HepG2 (cell line): ENCODE data around the gene CTXN1. TPM values are rescaled to one million over a fixed set of nuclear protein-coding genes. Genes with fewer than 3 reads are reported as not detected.
A peak's percentile ranks its signal among the peaks of the same experiment; 100 is the strongest.

Experiments
- ATF4 ChIP-seq, 2 experiments: fragments of 450-650 bp in 1 of 2; sonication (generic) in 1 of 2; formaldehyde crosslinking; IDR thresholded peaks; 2 replicates each; pipeline versions ENCODE4 v1.5.0 to v1.8.0; 2020 to 2022; ENCODE audit warnings: mild to moderate bottlenecking in 1 of 2, missing genetic modification reagents in 1 of 2
- CAMTA2 ChIP-seq: sonication (generic); formaldehyde crosslinking; IDR thresholded peaks from 2 replicates; pipeline ENCODE4 v1.4.0; 2020; ENCODE audit warnings: mild to moderate bottlenecking, missing genetic modification reagents, borderline replicate concordance
- FIP1L1 ChIP-seq: fragments of 200-400 bp; formaldehyde crosslinking; IDR thresholded peaks from 2 replicates; pipeline ENCODE4 v1.6.1; 2018; ENCODE audit warnings: low read depth, mild to moderate bottlenecking, low read length, moderate library complexity, borderline replicate concordance; ENCODE audit not compliant: insufficient read depth
- HES4 ChIP-seq: sonication (generic); formaldehyde crosslinking; IDR thresholded peaks from 2 replicates; pipeline ENCODE4 v1.9.0; 2021; ENCODE audit warnings: mild to moderate bottlenecking, missing genetic modification reagents, borderline replicate concordance
- HOXA9 ChIP-seq: sonication (generic); formaldehyde crosslinking; IDR thresholded peaks from 2 replicates; pipeline ENCODE4 v1.8.1; 2022; ENCODE audit warnings: missing genetic modification reagents, mild to moderate bottlenecking, moderate library complexity, borderline replicate concordance
- KLF9 ChIP-seq: IDR thresholded peaks from 2 replicates; pipeline ENCODE4 v1.6.1; 2016; ENCODE audit warnings: low read depth
- NCOR1 ChIP-seq: fragments of 200-600 bp; sonication (generic); IDR thresholded peaks from 2 replicates; pipeline ENCODE4 v1.7.0; 2017; ENCODE audit warnings: antibody characterized with exemption, low read length, borderline replicate concordance
- PLSCR1 ChIP-seq: sonication (generic); formaldehyde crosslinking; IDR thresholded peaks from 2 replicates; pipeline ENCODE4 v1.5.0; 2020; ENCODE audit warnings: missing genetic modification reagents, mild to moderate bottlenecking, borderline replicate concordance
- SKI ChIP-seq: fragments of 450-650 bp; IDR thresholded peaks from one replicate; pipeline ENCODE4 v1.6.1; 2018; ENCODE audit warnings: mild to moderate bottlenecking; ENCODE audit not compliant: partially characterized antibody
- SNAPC5 ChIP-seq: sonication (generic); formaldehyde crosslinking; IDR thresholded peaks from 2 replicates; pipeline ENCODE4 v1.8.1; 2023; ENCODE audit warnings: mild to moderate bottlenecking, missing genetic modification reagents, borderline replicate concordance
- SNRNP70 ChIP-seq: fragments of 200-400 bp; formaldehyde crosslinking; IDR thresholded peaks from 2 replicates; pipeline ENCODE4 v1.6.1; 2017; ENCODE audit warnings: mild to moderate bottlenecking, low read depth, low read length, moderate library complexity
- ZHX2 ChIP-seq, 2 experiments: sonication (generic) in 1 of 2; formaldehyde crosslinking in 1 of 2; IDR thresholded peaks; 2 replicates each; pipeline versions ENCODE4 v1.6.1 to v1.9.0; 2014 to 2022; ENCODE audit warnings: antibody characterized with exemption in 1 of 2, borderline replicate concordance in 1 of 2, inconsistent platforms in 1 of 2, low read depth in 1 of 2, missing genetic modification reagents in 1 of 2
- ZNF317 ChIP-seq: sonication (generic); formaldehyde crosslinking; IDR thresholded peaks from 2 replicates; pipeline ENCODE4 v1.5.0; 2020; ENCODE audit warnings: mild to moderate bottlenecking, missing genetic modification reagents
- ZNF615 ChIP-seq: sonication (generic); formaldehyde crosslinking; IDR thresholded peaks from 2 replicates; pipeline ENCODE4 v1.5.0; 2020; ENCODE audit warnings: mild to moderate bottlenecking, missing genetic modification reagents, borderline replicate concordance
- ZNF713 ChIP-seq: sonication (generic); formaldehyde crosslinking; IDR thresholded peaks from 2 replicates; pipeline ENCODE4 v1.4.0; 2020; ENCODE audit warnings: mild to moderate bottlenecking, missing genetic modification reagents
- ZNF737 ChIP-seq: sonication (generic); formaldehyde crosslinking; IDR thresholded peaks from 2 replicates; pipeline ENCODE4 v1.5.0; 2020; ENCODE audit warnings: missing genetic modification reagents, mild to moderate bottlenecking, borderline replicate concordance
- ZNF816 ChIP-seq: sonication (generic); formaldehyde crosslinking; IDR thresholded peaks from 2 replicates; pipeline ENCODE4 v1.8.0; 2022; ENCODE audit warnings: missing genetic modification reagents, mild to moderate bottlenecking, borderline replicate concordance
- polyA plus RNA-seq, 8 experiments: library from polyadenylated mRNA; depleted of rRNA in 3 of 8; stranded (reverse) in 7 of 8; unstranded in 1 of 8; fragments of >200 nt; fragmentation: Illumina TruSeq in 4 of 8; extraction: Trizol in 4 of 8; gene quantifications; 2 replicates each; pipeline versions ENCODE4 v1.2.1 to v1.2.3, GENCODE V29; 2011 to 2016; ENCODE audit warnings: low read depth in 4 of 8, missing spikeins in 1 of 8, mixed read lengths in 1 of 8; ENCODE audit not compliant: insufficient read depth in 1 of 8
- total RNA-seq, 5 experiments: library from RNA; depleted of rRNA; stranded (reverse); fragments of >200 nt; fragmentation: Illumina TruSeq; extraction: Trizol; gene quantifications; 2 replicates each; pipeline ENCODE4 v1.2.3, GENCODE V29; 2016; ENCODE audit warnings: low read depth in 1 of 5

Gene CTXN1
- total and polyA plus RNA-seq, 2 of the 13 experiments (the other 11 are each of a cell fraction or from before 2014, with no cell fraction given), result 0.11 TPM; not detected in 1

GRCh38 chr19:7888145-7888825 lies 37.6 kb downstream of the CTXN1 start, which contains the start of gene LRRC8E (continued):
- TF ChIP-seq ZNF737 (no peak), ZNF816 (CRISPR knock-in tag) (no peak), ATF4 (CRISPR knock-in tag; IDR thresholded peaks at IDR 0.05) (no peak), PLSCR1 (CRISPR knock-in tag) (no peak), CAMTA2 (CRISPR knock-in tag) (no peak), ZHX2 (IDR thresholded peaks at IDR 0.05; ENCODE audit: low read depth) (no peak), ZHX2 (CRISPR knock-in tag; IDR thresholded peaks at IDR 0.05; ENCODE audit: borderline replicate concordance) (peak; percentile 40; the same call in 1 of the 2 replicates), NCOR1 (no peak), FIP1L1 (no peak), ZNF317 (CRISPR knock-in tag) (no peak), SNRNP70 (no peak), SNAPC5 (no peak), ZNF615 (CRISPR knock-in tag) (no peak), KLF9 (CRISPR knock-in tag) (peak; percentile 51; the same call in 1 of the 2 replicates), HES4 (peak; percentile 42; the same call in 1 of the 2 replicates), HOXA9 (CRISPR knock-in tag) (no peak), ZNF713 (CRISPR knock-in tag) (no peak), SKI (no peak)
